ENCODE measurements around the gene NUP35.
"Not testable (repeated sequence)": the region's sequence is repeated elsewhere in the genome, so short reads cannot be mapped to it uniquely, and the experiment has no call there.

Gene NUP35

DNA sequence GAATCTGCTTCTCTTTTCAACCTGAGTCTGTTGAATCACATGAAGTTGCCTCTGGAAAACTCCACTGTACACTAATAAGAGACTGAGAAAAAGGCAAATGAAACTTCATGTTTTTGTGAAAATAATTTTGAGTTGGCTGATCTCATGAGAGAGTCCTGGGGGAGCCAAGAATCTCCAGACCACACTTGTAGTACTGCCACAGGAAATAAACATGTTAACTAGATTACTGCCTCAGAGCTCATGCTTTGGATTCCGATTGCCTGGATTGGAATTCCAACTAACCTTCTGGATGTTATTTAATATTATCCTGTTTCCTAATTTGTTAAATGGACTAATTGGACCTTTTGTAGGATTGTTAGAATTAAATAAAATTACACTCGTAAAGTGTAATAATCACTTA lies 25.2 kb downstream of the NUP35 start:
- no peak for DNase-seq

DNA sequence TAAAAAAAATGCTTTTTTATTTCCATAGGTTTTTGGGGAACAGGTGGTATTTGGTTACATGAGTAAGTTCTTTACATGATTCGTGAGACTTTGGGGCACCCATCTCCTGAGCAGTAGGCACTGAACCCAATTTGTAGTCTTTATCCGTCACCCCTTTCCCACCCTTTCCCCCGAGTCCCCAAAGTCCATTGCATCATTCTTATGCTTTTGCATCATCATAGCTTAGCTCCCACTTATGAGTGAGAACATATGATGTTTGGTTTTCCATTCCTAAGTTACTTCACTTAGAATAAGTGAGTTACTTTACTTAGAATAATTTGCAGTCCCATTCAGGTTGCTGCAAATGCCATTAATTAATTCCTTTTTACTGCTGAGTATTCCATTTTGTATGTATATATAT lies 28.0 kb downstream of the NUP35 start:
- DNase-seq, result not testable (repeated sequence)

DNA sequence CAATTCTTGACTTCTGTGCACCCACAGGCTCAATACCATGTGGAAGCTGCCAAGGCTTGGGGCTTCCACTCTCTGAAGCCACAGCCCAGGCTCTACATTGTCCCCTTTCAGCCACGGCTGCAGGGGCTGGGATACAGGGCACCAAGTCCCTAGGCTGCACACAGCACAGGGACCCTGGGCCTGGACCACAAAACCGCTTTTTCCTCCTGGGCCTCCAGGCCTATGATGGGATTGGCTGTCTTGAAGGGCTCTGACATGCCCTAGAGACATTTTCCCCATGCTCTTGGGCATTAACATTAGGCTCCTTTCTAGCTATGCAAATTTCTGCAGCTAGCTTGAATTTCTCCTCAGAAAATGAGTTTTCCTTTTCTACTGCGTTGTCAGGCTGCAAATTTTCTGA lies 29.7 kb downstream of the NUP35 start:
- no peak for DNase-seq

DNA sequence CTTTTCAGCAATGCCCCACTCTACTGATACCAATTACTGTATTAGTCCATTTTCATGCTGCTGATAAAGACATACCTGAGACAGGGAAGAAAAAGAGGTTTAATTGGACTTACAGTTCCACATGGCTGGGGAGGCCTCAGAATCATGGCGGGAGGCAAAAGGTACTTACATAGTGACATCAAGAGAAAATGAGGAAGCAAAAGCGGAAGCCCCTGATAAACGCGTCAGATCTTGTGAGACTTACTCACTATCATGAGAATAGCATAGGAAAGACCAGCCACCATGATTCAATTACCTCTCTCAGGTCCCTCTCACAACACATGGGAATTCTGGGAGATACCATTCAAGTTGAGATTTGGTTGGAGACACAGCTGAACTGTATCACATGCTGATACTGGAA lies 30.5 kb downstream of the NUP35 start:
- not testable (repeated sequence) for DNase-seq

DNA sequence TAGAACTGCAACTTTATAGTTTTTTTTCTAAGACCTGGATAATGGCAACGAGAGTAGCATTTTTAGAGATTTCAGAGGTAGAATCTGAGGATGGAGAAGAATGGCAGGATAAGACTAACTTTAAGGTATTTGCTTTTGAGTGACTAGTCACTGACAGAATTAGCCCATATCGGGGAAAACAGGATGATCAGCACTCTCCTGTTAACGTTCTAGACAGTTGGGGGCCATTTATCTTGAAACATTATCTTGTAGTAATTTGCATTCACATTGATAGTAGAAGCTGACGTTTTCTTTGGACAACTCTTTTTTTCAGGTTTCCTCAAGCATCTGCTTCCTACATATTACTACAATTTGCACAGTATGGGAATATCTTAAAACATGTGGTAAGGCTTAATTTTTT lies 32.9 kb downstream of the NUP35 start:
- no peak for DNase-seq

DNA sequence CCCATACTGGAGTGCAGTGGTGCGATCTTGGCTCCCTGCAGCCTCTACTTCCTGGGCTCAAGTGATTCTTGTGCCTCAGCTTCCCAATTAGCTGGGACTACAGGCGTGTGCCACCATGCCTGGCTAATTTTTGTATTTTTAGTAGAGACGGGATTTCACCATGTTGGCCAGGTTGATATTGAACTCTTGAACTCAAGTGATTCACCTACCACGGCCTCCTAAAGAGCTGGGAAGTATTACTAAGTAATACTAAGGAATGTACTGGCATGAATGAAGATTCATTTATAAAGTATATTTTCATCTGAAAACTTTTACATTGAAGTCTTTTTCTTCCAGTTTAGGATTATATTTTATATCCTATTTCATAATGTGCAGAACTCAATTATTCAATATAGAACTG lies 38.1 kb downstream of the NUP35 start:
- no peak for DNase-seq

DNA sequence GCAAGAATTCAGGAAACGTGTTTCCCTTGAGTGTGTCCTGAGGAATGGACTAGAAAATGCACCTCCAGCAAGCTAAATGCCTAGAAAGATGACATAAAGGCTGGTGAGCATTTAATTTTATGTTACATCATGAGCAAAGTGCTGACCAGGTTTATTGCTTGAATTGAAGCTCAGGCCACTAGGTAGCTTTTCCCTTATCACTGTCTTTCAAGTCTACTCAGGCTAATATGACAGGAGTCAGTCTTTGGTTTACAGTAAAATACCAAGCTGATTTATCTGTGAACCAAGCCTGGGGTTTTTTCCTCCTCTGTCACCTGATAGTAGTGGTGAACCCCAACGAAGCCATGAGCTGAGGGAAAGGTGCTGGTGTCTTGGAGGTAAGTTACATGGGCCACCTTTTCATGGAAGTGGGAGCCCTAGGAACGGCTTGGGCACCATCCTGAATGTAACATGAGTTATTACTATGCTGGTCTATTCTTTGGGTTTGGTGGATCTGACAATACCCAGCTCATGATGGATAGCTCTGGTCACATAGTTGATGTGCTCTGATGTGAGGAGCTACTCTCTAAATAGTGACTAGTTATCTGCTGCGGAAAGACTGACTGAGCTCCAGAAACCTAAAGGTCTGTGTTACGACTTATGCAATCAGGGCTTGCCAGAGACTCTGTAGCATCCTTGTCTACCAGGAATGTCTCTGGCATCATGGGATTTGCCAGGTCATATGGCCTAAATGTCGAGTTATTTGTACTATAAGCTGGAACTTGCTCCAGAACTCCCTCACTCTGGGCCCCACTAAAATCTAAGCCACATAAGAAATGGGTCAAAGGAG lies 39.8 kb downstream of the NUP35 start:
- no peak for DNase-seq

DNA sequence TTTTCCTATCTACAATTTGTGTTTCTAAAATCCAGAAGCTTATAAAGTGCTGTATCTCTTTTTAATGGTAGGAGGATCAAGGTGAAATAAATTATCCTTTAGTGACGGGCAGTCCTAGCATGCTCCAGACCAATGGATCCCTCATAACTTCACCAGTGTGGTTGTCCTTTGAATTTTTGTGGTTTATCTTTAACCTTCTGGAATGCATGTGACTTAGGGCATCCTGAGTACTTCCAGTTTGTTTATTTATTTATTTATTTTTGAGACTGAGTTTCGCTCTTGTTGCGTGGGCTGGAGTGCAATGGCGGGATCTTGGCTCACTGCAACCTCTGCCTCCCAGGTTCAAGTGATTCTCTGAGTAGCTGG lies 40.4 kb downstream of the NUP35 start:
- no peak for DNase-seq

DNA sequence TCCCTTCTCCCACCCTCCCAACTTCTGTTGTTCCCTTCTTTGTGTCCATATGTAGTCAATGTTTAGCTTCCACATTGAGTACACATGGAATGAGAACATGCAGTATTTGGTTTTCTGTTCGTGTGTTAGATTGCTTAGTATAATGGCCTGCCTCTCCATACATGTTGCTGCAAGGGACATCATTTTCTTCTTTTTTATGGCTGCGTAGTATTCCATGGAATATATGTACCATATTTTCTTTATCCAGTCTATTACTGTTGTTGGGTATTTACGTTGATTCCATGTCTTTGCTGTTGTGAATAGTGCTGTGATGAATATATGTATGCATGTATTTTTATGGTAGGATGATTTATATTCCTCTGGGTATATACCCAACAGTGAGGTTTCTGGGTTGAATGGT lies 42.0 kb downstream of the NUP35 start:
- DNase-seq, result no peak

DNA sequence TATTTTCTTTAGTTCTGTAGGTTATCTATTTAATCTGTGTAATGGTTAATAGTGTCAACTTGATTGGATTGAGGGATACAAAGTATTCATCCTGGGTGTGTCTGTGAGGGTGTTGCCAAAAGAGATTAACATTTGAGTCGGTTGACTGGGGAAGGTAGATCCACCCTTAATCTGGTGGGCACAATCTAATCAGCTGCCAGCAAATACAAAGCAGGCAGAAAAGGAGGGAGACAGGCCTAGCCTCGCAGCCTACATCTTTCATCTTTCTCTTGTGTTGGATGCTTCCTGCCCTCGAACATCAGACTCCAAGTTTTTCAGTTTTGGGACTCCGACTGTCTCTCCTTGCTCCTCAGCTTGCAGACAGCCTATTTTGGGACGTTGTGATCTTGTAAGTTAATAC lies 42.7 kb downstream of the NUP35 start:
- not testable (repeated sequence) for DNase-seq

DNA sequence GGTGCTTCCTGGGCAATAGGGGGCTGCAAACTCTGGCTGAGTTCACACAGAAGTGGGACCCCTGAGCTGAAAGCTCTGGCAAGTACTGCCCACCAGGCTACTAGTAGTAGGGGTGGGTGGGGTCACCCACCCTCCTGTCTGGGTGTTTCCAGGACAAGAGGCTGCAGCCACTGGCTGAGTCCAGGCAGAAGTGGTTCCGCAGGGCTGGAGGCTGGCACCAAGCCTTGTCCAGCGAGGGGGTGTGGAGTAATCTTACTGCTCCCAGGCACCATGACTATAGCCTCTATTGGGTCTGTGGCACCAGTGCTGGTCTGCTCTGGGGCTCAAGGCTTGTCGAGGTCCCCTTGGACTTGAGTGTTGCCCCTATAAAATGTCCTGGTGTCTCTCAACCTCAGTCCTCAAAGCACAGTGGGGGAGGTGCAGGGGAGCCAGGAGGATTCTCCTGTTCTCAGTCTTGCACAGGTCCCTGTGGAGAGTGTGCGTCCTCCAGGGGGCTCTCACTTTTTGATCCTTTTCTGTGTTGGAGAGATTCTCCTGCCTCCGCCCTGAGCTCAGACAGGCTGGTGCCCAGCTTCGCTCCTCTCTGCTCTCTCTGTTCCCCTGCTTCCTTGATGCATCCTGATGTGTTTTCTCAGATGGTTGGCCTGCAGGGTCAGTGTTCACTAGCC lies 48.1 kb downstream of the NUP35 start:
- no peak for DNase-seq

DNA sequence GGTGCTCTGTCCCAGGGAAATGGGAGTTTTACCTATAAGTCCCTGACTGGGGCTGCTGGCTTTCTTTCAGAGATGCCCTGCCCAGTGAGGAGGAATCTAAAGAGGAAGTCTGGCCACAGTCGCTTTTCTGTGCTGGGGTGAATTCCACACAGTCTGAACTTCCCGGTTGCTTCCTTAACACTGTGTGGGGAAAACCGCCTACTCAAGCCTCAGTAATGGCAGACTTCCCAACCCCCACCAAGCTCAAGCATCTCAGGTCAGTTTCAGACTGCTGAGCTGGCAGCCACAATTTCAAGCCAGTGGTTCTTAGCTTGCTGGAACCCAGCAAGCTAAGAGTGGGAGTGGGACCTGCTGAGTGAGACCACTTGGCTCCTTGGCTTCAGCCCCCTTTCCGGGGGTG lies 54.9 kb downstream of the NUP35 start:
- DNase-seq, result no peak

DNA sequence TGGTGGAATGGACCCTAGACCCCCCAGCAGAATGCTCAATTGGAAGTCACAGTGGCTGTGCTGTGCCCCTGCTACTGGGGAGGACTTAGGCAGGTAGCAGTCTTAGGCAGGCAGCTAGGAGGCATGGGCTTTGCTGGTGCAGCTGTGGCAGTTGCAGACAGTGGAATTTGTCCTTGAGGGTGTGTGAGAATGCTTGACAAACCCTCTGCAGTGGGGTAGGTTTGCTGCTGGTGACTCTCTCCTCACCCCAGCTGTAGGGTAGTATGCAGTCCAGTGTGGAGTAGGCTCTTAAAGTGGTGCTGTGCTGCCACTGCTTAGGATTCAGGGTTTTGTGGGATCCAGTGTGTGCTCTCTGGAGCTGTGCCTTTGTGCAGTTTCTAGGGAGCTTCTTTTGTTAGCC lies 61.3 kb downstream of the NUP35 start:
- no peak for DNase-seq

DNA sequence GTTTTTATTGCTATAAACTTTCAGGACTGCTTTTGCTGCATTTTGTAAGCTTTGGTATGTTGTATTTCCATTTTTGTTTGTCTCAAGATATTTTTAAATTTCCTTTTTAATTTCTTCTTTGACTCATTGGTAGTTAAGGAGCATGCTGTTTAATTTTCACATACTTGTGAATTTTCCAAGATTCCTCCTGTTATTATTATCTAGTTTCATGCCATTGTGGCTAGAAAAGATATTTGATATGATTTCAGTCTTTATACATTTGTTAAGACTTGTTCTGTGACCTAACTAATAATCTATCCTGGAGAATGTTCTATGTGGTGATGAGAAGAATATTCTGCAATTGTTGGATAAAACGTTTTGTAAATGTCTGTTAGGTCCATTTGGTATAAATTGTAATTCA lies 62.1 kb downstream of the NUP35 start:
- DNase-seq, result no peak

DNA sequence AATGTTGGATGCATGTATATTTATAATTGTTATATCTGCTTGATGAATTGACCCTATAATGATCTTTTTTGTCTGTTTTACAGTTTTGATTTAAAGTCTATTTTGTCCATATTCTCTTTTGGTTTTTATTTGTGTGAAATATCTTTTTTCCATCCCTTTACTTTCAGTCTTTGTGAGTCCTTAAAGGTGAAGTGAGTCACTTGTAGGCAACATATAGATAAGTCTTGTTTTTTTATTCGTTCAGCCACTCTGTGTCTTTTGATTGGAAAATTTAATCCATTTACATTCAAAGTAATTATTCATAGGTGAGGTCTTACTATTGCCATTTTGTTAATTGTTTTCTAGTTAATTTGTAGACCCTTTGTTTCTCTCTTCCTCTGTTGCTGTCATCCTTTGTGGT lies 62.5 kb downstream of the NUP35 start:
- no peak for DNase-seq

DNA sequence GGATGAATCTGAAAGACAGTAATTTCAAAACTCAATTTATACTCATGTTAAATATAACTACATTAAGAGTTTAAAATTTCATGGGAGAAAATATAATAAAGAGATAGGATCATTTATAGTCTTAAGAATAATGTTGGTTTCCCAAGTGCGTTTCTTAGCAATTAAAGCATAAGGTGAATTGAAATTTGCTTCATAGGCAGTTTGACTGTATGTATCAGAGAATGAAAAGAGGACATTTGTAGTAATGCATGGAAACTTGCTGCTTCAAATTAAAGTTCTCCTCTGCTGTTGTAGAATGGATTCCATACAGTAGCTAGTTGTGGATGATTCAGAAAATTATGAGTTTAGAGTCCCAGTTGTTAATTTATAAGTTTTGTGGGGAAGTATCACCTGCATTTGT lies 68.1 kb downstream of the NUP35 start:
- no peak for DNase-seq

DNA sequence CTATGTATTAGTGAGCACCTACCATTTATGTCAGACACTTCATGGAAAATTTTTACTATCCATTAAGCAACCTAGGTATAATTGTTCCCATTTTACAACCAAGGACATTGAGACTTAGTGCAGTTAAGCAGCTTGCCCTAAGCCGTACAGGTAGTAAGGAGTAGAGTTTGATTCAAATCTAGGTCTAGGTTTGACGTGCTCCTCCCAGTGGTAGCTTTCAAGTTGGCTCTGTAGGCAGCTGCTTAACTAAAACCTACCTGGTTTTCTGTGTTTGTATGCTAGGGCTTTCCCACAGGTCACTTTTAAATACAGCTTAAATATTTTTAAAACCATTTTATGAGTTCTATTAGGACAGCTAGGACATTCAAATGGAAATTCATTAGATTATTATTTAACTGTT lies 69.7 kb downstream of the NUP35 start:
- no peak for DNase-seq

DNA sequence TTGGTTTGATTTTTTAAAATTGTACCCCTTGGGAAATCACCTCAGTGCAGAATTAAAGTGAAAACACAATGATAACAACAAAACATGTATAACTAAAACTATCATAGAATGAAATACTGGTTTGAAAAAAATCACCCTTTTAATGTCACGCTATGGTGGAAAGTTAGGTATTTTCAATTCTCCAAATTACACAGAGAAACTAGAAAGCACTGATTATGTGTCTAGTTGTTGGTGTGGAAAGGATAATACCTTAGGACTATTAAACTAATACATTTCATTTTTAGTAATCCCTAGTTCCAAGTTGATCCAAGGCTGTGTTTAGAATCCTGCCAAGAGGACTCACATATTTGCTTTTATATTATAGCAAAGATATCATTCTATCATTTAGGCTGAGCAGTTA lies 71.2 kb downstream of the NUP35 start:
- no peak for DNase-seq

DNA sequence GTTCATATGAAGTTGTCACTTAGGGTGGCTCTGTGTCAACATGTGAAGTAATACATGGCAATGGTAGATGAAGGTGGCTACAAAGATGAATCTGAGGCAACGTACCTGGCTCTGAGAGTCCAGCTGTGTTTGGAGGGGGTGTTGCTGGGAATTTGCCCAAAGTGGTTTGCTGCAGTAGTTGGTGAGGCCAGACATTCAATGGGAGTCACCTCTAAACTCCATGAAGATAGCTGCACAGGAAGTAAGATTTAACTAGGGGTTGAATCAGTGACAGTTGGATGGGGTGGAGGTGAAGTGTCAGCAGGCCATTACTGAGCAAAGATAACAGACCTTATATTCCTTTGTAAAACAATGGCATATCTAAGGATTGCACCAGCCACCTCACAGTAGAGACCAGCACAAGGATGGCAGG lies 71.8 kb downstream of the NUP35 start:
- DNase-seq, result no peak

DNA sequence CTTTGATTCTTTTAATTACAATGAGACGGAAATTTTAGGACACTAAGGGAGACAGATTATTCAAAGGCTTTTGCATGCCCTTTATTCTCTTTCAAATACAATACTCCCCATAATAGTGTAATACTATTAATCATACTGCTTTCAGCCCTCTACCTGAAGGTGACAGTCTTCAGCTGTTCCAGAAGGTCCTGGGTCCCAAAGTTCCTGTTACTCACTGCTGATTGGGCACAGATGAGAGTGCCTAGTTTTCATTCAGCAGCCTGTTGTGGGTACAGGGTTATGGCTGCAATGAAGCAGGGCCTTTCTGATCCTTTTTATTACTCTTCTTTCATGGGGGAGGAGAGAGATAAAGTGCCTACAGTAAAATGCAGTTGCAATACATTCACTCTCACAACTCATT lies 80.2 kb downstream of the NUP35 start:
- no peak for DNase-seq

DNA sequence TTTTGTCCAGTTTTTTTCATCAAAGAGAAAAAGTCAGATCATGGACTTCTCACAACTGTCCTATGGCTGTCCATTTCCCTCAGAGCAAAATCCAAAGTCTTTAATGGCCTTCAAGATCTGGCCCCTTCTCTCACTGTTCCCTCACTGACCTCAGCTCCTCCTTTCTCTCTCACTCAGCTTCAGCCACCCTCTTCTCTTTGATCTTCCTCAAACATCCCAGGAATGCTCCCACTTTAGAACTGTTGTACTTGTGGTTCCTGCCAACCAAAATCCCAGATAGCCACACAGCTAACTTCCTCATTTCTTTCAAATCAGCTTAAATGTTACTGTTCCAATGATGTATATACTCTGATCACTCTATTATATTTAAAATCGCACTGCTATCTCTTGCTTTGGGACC lies 82.9 kb downstream of the NUP35 start:
- no peak for DNase-seq

DNA sequence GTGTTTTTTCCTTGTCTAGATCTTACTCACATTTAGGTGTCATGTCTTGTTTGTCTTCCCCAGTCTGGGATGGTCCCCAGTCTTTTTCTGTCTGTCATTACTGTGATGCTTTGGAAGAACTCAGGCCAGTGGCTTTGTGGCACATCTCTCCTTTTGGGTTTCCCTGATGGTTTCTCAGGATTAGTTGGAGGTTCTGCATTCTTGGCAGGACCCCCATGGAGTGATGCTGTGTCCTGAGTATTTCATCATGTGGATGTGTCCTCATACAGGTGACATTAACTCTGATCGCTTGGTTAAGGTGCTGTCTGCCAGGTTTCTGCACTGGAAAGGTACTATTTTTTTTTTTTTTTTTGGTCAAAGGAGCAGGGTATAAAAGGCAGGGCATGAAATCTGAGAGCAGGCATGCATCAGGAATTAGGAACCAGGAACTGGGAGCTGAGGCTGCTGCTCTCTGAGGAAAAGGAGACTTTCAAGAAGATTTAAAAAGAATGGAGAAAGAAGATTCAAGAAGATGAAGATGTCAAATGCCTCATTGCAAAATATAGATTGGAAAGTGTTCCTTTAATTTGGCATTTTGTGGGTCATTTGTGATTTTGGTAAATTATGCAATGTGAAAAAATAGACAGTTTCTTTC lies 85.3 kb downstream of the NUP35 start:
- DNase-seq, result no peak

All from NCI-H187 treated with DMSO at 0.1 percent for 48 hours (cell line).